ENCODE results near the gene BHLHE41.

Gene BHLHE41

DNA sequence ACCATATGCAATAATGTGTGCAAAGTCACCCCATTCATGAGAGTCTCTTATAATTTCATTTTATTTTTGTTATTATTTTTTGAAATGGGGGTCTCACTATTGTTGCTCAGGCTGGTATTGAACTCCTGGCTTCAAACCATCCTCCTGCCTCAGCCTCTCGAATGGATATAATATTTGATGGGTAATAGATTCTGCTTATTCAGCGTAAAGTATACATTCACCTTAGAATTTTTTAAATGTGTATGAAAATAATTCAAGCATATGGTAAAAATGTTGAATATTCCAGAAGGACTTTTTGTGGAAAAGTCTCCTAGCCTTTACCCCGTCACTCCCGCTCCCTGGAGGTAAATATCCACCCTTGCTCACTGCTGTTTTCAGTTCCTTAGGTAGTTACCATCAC is 47.2 kb upstream of the BHLHE41 start:
- H3K36me3 ChIP-seq (ENCODE audit: insufficient read depth, low read length) = no peaks in the 10 kb centered on the region
- no peak overlapping the region for H2AFZ ChIP-seq (ENCODE audit: low read length)
- H3K9ac ChIP-seq (ENCODE audit: low read depth, low read length, poor library complexity, severe bottlenecking) = no peak overlapping the region
- TF ChIP-seq, protein P1, sequence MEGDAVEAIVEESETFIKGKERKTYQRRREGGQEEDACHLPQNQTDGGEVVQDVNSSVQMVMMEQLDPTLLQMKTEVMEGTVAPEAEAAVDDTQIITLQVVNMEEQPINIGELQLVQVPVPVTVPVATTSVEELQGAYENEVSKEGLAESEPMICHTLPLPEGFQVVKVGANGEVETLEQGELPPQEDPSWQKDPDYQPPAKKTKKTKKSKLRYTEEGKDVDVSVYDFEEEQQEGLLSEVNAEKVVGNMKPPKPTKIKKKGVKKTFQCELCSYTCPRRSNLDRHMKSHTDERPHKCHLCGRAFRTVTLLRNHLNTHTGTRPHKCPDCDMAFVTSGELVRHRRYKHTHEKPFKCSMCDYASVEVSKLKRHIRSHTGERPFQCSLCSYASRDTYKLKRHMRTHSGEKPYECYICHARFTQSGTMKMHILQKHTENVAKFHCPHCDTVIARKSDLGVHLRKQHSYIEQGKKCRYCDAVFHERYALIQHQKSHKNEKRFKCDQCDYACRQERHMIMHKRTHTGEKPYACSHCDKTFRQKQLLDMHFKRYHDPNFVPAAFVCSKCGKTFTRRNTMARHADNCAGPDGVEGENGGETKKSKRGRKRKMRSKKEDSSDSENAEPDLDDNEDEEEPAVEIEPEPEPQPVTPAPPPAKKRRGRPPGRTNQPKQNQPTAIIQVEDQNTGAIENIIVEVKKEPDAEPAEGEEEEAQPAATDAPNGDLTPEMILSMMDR (conservative IDR thresholded peaks at IDR 0.05; ENCODE audit: low read length) = no peak
- TF ChIP-seq EZH2phosphoT487 (IDR thresholded peaks at IDR 0.05; ENCODE audit: borderline replicate concordance) = no peak
- H3F3A ChIP-seq (ENCODE audit: low read depth) = no peaks in the 10 kb centered on the region
- H3K9me2 ChIP-seq (replicated peaks; ENCODE audit: low read depth, low read length) = no peaks in the 10 kb centered on the region
- no peak overlapping the region for H3K4me3 ChIP-seq (ENCODE audit: low read length, poor library complexity, severe bottlenecking)
- no peak overlapping the region for H3K4me2 ChIP-seq (ENCODE audit: low read depth, low read length, poor library complexity, severe bottlenecking)
- no peaks in the 10 kb centered on the region for H3K79me2 ChIP-seq (ENCODE audit: insufficient read depth, low read length)
- H3K9me3 ChIP-seq (ENCODE audit: insufficient read depth, low read depth, low read length) = no peaks in the 10 kb centered on the region
- H4K20me1 ChIP-seq (ENCODE audit: insufficient read depth, low read length, poor library complexity, severe bottlenecking) = no peaks in the 10 kb centered on the region
- H3K4me1 ChIP-seq (ENCODE audit: insufficient read depth, low read length, poor library complexity, severe bottlenecking) = no peaks in the 10 kb centered on the region
- no peaks in the 10 kb centered on the region for H3K27me3 ChIP-seq (ENCODE audit: insufficient read depth, low read length, poor library complexity, severe bottlenecking)

DNA sequence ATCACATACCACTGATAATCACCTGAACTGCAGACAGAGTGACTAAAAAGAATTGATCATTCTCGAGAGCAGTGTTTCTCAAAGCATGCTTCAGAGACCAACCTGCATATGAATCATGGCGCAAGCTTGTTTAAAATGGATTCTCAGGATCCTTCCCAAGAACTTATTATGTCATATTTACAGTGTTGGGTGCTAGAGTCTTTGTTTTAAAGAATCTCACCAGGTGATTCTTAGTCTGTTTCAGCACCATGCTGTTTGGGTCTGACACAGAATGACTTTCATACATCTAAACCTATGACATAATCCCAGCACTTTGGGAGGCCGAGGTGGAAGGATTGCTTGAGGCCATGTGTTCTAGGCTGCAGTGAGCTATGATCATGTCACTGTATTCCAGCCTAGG is 39.3 kb upstream of the BHLHE41 start:
- TF ChIP-seq, protein P1 (conservative IDR thresholded peaks at IDR 0.05; ENCODE audit: low read length) = no peak
- no peak for TF ChIP-seq EZH2phosphoT487 (IDR thresholded peaks at IDR 0.05; ENCODE audit: borderline replicate concordance)
- H4K20me1 ChIP-seq (ENCODE audit: insufficient read depth, low read length, poor library complexity, severe bottlenecking) = no peaks in the 10 kb centered on the region

DNA sequence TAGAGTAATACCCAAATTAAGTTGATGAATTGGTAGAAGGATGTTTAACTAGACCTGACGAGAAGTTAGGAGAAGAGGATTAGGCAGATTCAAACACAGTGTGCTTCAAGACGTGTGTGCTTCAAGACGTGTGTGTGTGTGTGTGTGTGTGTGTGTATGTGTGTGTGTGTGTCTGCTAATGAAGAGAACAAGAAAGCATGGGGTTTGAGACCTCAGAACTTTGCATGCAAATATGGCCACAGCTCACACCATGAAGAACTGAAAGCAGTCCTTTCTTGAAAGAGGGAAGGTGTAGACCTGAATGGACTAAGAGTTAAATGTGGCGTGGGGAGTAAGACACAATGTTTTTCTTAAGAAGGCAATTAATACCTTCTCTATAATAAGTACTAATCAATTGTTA is 38.1 kb upstream of the BHLHE41 start:
- H3F3A ChIP-seq (ENCODE audit: low read depth) = no peaks in the 10 kb centered on the region
- H4K20me1 ChIP-seq (ENCODE audit: insufficient read depth, low read length, poor library complexity, severe bottlenecking) = no peaks in the 10 kb centered on the region
- H2AFZ ChIP-seq (ENCODE audit: low read length) = no peak overlapping the region
- no peaks in the 10 kb centered on the region for H3K79me2 ChIP-seq (ENCODE audit: insufficient read depth, low read length)
- H3K9me2 ChIP-seq (replicated peaks; ENCODE audit: low read depth, low read length) = no peaks in the 10 kb centered on the region
- H3K9me3 ChIP-seq (ENCODE audit: insufficient read depth, low read depth, low read length) = no peaks in the 10 kb centered on the region
- no peak overlapping the region for H3K9ac ChIP-seq (ENCODE audit: low read depth, low read length, poor library complexity, severe bottlenecking)
- no peak overlapping the region for H3K4me2 ChIP-seq (ENCODE audit: low read depth, low read length, poor library complexity, severe bottlenecking)
- TF ChIP-seq, protein P1 (conservative IDR thresholded peaks at IDR 0.05; ENCODE audit: low read length) = no peak
- no peak for TF ChIP-seq EZH2phosphoT487 (IDR thresholded peaks at IDR 0.05; ENCODE audit: borderline replicate concordance)
- no peaks in the 10 kb centered on the region for H3K27me3 ChIP-seq (ENCODE audit: insufficient read depth, low read length, poor library complexity, severe bottlenecking)
- H3K4me3 ChIP-seq (ENCODE audit: low read length, poor library complexity, severe bottlenecking) = no peak overlapping the region
- no peaks in the 10 kb centered on the region for H3K36me3 ChIP-seq (ENCODE audit: insufficient read depth, low read length)
- H3K4me1 ChIP-seq (ENCODE audit: insufficient read depth, low read length, poor library complexity, severe bottlenecking) = no peaks in the 10 kb centered on the region

More for the DNA sequence above, 39.3 kb upstream of the BHLHE41 start:
- no peaks in the 10 kb centered on the region for H3K4me1 ChIP-seq (ENCODE audit: insufficient read depth, low read length, poor library complexity, severe bottlenecking)
- no peaks in the 10 kb centered on the region for H3K27me3 ChIP-seq (ENCODE audit: insufficient read depth, low read length, poor library complexity, severe bottlenecking)
- H3K36me3 ChIP-seq (ENCODE audit: insufficient read depth, low read length) = no peaks in the 10 kb centered on the region
- H3K9me3 ChIP-seq (ENCODE audit: insufficient read depth, low read depth, low read length) = no peaks in the 10 kb centered on the region
- no peak overlapping the region for H3K4me3 ChIP-seq (ENCODE audit: low read length, poor library complexity, severe bottlenecking)
- H2AFZ ChIP-seq (ENCODE audit: low read length) = no peak overlapping the region
- H3K4me2 ChIP-seq (ENCODE audit: low read depth, low read length, poor library complexity, severe bottlenecking) = no peak overlapping the region
- no peak overlapping the region for H3K9ac ChIP-seq (ENCODE audit: low read depth, low read length, poor library complexity, severe bottlenecking)
- no peaks in the 10 kb centered on the region for H3F3A ChIP-seq (ENCODE audit: low read depth)
- no peaks in the 10 kb centered on the region for H3K9me2 ChIP-seq (replicated peaks; ENCODE audit: low read depth, low read length)
- H3K79me2 ChIP-seq (ENCODE audit: insufficient read depth, low read length) = no peaks in the 10 kb centered on the region

All from Loucy (cell line).